ENCODE results near the gene MST1R. TPM values are rescaled to one million over a fixed set of nuclear protein-coding genes. Genes with fewer than 3 reads are reported as not detected.

The MST1R gene
- total and polyA plus RNA-seq, 2 of the 4 experiments (the other 2 are of a cell fraction) = under 0.01 to 0.14 TPM

GRCh38 chr3:49868862-49869466 is 34.7 kb downstream of the MST1R start:
- no peak overlapping the region for H2BK20ac ChIP-seq (ENCODE audit: low read depth, low read length)
- no peak for DNase-seq
- H3K9me3 ChIP-seq (ENCODE audit: control insufficient read depth, insufficient read depth, low read length) = no peaks in the 10 kb centered on the region
- no peaks in the 10 kb centered on the region for H3K4me1 ChIP-seq (ENCODE audit: control insufficient read depth, insufficient read depth, low read length)
- H2AK9ac ChIP-seq (replicated peaks; ENCODE audit: low read depth, low read length, poor library complexity) = no peak overlapping the region
- H2AK5ac ChIP-seq (ENCODE audit: low read depth, low read length) = no peak overlapping the region
- no peak overlapping the region for H4K5ac ChIP-seq (ENCODE audit: low read depth, low read length)
- peaks cover 77% of the 10 kb centered on the region for H3K27me3 ChIP-seq (ENCODE audit: control insufficient read depth, insufficient read depth, low read length)
- no peak overlapping the region for H3K4ac ChIP-seq (ENCODE audit: low read depth, low read length)
- WGBS, 2 experiments (ENCODE audit: extremely low coverage in 2 of 2, insufficient read length in 1 of 2) = 0% methylated on average over 1 of the region's 23 CpGs; no CpG with 5 or more reads in 1 of the 2 experiments
- H3K56ac ChIP-seq (ENCODE audit: extremely low read depth, insufficient read depth, low read length) = no peak overlapping the region
- no peak overlapping the region for H3K4me3 ChIP-seq (ENCODE audit: insufficient read depth, low read depth, low read length)
- H2BK120ac ChIP-seq (ENCODE audit: low read depth, low read length) = no peak overlapping the region
- H4K8ac ChIP-seq (ENCODE audit: low read depth in 2 of 2, low read length in 2 of 2) = no peak overlapping the region
- no peak overlapping the region for H2BK5ac ChIP-seq (ENCODE audit: low read depth, low read length, poor library complexity, severe bottlenecking)
- H2BK15ac ChIP-seq (ENCODE audit: low read depth, low read length) = no peak overlapping the region
- in situ Hi-C loops (cut with MboI; ENCODE audit: low sequenced_read_pairs) = no loop called here
- no peak overlapping the region for H3K14ac ChIP-seq (replicated peaks; ENCODE audit: low read depth, low read length)
- peak overlapping the region; percentile 49 for H2AFZ ChIP-seq (replicated peaks; ENCODE audit: low read length, poor library complexity)
- no peak overlapping the region for H3K23ac ChIP-seq (ENCODE audit: low read depth, low read length)
- no peaks in the 10 kb centered on the region for H3K9me1 ChIP-seq (ENCODE audit: insufficient read depth, low read length)
- POLR2A ChIA-PET (ENCODE audit: unreplicated experiment) = no interaction called here
- no peak overlapping the region for H4K91ac ChIP-seq (ENCODE audit: insufficient read depth, low read depth, low read length)
- no peak for TF ChIP-seq CHD1 (IDR thresholded peaks at IDR 0.05; ENCODE audit: low read depth, low read length)
- no peak for TF ChIP-seq CEBPB (IDR thresholded peaks at IDR 0.05; ENCODE audit: low read depth, low read length)
- no peak for TF ChIP-seq FOS (IDR thresholded peaks at IDR 0.05; ENCODE audit: low read depth, low read length)
- no peak for TF ChIP-seq RFX5 (IDR thresholded peaks at IDR 0.05; ENCODE audit: low read depth, low read length)
- no peak for TF ChIP-seq POLR2A (IDR thresholded peaks at IDR 0.05; ENCODE audit: low read depth, low read length)
- no peak for TF ChIP-seq NFE2L2 (IDR thresholded peaks at IDR 0.05; ENCODE audit: low read depth, low read length)
- TF ChIP-seq, protein P1, sequence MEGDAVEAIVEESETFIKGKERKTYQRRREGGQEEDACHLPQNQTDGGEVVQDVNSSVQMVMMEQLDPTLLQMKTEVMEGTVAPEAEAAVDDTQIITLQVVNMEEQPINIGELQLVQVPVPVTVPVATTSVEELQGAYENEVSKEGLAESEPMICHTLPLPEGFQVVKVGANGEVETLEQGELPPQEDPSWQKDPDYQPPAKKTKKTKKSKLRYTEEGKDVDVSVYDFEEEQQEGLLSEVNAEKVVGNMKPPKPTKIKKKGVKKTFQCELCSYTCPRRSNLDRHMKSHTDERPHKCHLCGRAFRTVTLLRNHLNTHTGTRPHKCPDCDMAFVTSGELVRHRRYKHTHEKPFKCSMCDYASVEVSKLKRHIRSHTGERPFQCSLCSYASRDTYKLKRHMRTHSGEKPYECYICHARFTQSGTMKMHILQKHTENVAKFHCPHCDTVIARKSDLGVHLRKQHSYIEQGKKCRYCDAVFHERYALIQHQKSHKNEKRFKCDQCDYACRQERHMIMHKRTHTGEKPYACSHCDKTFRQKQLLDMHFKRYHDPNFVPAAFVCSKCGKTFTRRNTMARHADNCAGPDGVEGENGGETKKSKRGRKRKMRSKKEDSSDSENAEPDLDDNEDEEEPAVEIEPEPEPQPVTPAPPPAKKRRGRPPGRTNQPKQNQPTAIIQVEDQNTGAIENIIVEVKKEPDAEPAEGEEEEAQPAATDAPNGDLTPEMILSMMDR (conservative IDR thresholded peaks at IDR 0.05; ENCODE audit: low read depth, low read length) = no peak
- no peak for TF ChIP-seq MXI1 (IDR thresholded peaks at IDR 0.05; ENCODE audit: borderline replicate concordance, low read depth, low read length)
- TF ChIP-seq, protein P2, sequence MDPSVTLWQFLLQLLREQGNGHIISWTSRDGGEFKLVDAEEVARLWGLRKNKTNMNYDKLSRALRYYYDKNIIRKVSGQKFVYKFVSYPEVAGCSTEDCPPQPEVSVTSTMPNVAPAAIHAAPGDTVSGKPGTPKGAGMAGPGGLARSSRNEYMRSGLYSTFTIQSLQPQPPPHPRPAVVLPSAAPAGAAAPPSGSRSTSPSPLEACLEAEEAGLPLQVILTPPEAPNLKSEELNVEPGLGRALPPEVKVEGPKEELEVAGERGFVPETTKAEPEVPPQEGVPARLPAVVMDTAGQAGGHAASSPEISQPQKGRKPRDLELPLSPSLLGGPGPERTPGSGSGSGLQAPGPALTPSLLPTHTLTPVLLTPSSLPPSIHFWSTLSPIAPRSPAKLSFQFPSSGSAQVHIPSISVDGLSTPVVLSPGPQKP (IDR thresholded peaks at IDR 0.05; ENCODE audit: borderline replicate concordance, low read depth, low read length) = no peak
- no peak for TF ChIP-seq SMC3 (IDR thresholded peaks at IDR 0.05; ENCODE audit: low read depth, low read length)
- no peak for TF ChIP-seq BHLHE40 (IDR thresholded peaks at IDR 0.05; ENCODE audit: low read depth, low read length)
- no peak for TF ChIP-seq USF2 (IDR thresholded peaks at IDR 0.05; ENCODE audit: low read depth, low read length)
- no peak for TF ChIP-seq RAD21 (IDR thresholded peaks at IDR 0.05; ENCODE audit: low read length)
- TF ChIP-seq RCOR1 (IDR thresholded peaks at IDR 0.05; ENCODE audit: insufficient replicate concordance, low read length) = no peak
- no peak for TF ChIP-seq MAFK (IDR thresholded peaks at IDR 0.05; ENCODE audit: low read depth, low read length)
- BruUV-seq (replicated peaks) = no TSS peak
- no peaks in the 10 kb centered on the region for H3K36me3 ChIP-seq (ENCODE audit: control insufficient read depth, insufficient read depth, low read length)
- intact Hi-C loops (cut with micrococcal nuclease) = no loop called here
- dilution Hi-C loops (cut with HindIII; ENCODE audit: low sequenced_read_pairs, unreplicated experiment) = no loop called here
- H3K9ac ChIP-seq (ENCODE audit: low read depth, low read length) = no peak overlapping the region
- no peak overlapping the region for H3K4me2 ChIP-seq (ENCODE audit: low read depth, low read length)
- no peak overlapping the region for H3K18ac ChIP-seq (ENCODE audit: low read depth, low read length)
- H4K20me1 ChIP-seq (ENCODE audit: insufficient read depth, low read length) = no peaks in the 10 kb centered on the region
- no peak for ATAC-seq (ENCODE audit: low read depth)
- CTCF ChIA-PET = no interaction called here
- H3K27ac ChIP-seq (ENCODE audit: insufficient read depth, low read length) = no peak overlapping the region
- no peaks in the 10 kb centered on the region for H3K79me1 ChIP-seq (ENCODE audit: low read depth in 1 of 2, low read length in 2 of 2)
